Activated CD4-positive, alpha-beta T cell treated with anti-CD3 and anti-CD28 coated beads for 4 hours (primary cell): ENCODE measurements around the gene TSPO2.
"Not testable (repeated sequence)": the region's sequence is repeated elsewhere in the genome, so short reads cannot be mapped to it uniquely, and the experiment has no call there.

Experiments used
- DNase-seq, 2 donors: peaks; one replicate each; pipeline ENCODE4 v3.0.0-alpha.2; 2020

The TSPO2 gene, protein sequence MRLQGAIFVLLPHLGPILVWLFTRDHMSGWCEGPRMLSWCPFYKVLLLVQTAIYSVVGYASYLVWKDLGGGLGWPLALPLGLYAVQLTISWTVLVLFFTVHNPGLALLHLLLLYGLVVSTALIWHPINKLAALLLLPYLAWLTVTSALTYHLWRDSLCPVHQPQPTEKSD

DNA sequence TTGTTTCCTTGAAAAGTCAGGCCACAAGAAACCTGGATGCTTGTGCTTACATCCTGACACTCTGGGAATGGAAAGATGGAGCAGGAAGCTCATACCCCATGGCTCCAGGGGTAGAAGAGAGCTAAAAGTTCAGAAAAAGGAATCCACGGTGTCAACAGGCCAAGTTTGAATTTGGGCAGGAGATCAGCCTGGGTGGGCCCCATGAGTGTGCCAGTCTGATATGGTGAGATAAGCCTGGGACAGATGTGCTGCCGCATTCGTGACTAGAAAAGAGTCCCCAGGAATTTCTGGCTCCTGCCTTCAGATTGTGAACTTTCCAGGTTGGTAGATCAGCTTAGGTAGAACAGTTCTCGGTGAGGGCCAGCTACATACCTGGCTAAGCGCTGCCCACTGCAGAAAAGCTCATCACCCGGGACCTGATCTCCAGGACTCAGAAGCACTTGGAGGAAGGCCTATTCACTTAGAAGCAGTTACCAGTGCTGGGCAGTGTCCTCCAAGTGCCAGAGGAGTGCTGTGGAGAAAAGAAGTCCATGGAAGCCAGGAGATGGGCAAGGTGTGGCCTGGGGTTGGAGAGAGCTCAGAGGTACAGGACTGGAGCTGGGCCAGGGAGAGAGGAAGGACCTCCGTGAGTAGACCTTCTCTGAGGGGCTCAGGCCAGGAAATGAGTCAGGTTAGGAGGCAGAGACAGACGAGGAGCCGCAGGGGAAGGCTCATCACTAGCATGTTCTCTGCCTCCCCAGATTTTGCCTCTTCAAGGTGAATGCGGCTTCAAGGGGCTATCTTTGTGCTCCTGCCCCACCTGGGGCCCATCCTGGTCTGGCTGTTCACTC, at the start of gene TSPO2:
TSS of gene TSPO2 (plus strand) at position 242 of the 830 bp plus-strand sequence. CDS start at position 761, 519 bp downstream.
- DNase-seq, result no peak

DNA sequence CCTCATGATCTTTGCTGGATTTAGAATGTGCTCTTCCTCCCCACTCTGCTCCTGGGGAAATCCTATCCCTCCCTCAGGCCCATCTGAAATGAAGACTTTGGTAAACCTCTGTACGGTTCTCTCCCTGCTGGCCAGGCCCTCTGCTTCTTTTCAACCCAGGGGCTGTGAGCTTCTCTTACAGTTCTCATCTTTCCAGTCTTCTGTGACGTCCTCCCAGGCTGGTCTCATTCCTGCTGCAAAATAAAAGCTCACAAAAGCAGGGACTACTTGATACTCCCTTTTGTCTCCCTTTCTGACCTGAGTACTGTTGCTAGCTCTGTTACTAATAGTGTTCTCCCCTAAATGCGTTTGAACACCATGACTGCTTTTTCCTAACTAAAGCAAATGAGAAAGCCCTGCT, 49.5 kb upstream of the TSPO2 start:
- no peak for DNase-seq

DNA sequence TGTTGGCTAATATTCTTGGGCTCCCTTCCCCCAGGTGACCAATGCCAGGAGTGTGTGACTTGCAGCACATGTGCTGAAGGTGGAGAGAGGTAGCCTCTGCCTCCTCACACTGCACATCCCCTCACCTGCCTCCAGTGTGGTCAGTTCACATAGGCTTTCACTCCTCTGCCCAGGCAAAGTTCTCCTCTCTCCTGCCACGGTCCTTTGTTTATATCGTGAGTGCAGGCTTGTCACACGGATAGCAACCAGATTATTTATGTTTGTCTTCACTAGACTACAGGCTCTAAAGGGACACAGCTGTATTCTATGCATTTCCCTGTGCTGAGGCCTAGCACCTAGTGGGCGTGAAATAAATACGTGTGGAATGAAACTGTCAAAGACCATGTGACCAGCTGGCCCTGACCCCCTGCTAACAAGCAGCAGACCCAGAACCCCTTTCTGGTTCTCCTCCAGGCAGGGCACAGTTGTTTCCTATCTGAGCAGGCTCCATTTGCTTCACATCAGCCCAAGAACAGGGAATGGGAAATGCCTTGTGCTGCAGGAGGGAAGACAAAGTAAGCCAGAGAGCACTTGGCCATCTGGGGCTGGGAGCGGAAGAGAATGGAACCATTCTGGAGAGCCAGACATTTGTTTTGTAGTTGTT, 45.6 kb upstream of the TSPO2 start:
- no peak for DNase-seq

DNA sequence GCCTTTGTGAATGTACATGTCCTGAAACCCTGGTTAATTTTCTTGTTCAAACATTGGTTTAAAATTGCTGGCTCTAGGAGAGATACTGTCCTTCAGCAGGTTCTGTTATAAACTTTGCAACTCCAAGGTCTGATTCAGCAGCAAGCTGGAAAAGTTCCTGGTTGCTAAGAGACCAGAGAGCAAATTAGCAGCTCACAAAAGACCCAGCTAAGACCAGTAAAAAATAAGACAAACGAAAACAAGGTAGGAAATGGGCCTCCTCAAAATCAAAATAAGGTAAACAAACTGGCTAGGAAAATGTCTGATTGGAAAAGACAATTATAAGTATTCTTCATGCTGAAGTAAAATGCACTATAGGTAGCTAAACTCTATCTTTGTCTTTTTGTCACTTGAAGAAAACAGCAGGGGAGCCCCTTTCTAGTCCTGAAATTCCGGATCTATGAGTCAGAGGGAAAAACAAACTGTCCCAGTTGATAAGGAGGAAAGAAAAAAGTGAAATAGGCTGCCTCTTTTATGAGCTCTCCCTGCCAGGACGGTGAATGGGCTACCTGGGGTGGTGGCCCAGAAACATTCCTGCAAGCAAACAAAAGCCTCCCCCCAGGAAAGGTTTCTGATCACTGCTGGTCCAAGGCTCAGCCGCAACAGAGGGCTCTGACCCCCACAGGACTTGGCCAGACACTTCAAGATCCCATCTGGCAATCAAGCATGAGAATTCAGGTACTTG, 44.9 kb upstream of the TSPO2 start:
- no peak for DNase-seq

DNA sequence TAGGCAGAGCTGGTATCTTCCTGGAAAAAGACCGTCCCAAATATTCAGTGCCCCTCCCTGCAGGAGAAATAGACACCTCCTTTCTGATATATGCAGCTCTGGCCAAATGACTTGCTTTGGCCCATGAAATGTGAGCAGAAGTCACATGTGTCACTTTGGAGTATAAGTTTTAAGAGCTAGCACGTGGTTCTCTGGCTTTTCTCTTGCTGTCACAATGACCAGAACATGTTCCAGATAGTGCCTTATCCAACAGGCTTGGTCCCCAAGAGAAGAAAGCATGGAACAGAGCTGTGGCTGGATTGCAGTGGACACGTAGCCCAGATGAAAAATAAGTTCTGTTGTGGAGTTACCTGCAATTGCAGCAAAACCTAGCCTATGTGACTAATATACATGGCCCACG, 43.6 kb upstream of the TSPO2 start:
- DNase-seq, result no peak

DNA sequence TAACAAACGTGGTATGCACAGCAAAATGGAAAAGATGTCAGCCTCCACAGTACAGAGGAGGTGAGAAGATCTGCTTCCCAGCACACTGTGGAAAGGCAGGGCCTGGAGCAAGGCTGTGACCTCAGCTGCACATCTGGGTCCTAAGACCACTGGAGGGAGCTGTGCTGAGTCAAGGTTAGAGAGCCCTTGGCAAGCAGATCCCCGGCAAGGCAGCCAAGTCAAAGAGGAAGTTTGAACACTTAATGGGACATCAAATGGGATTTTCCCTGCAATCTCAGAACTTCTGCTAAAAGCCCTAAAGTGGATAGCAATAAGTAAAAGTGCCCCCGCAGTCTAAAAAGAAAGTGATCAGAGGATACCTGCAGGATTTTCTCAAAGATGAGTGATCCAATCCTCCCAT, 42.7 kb upstream of the TSPO2 start:
- no peak for DNase-seq

DNA sequence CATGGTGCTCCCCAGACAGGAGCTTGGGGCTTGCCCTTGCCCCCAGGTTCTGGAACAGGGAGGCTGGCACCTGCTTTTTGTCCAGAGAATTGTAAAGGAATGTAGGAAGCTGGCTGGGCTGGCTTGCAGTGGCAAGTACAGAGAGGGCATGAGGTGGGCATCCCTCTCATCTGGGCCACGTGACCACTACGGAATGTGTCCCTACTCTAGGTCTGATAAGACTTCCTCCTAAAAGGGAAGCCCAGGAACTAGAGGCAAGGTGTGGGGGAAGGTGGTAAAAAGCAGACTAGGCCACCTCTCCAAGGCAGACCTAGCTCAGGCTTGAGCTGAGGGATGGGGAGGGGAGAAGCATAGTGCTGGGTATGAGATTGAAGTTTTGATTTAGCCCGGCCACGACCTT, 42.0 kb upstream of the TSPO2 start:
- no peak for DNase-seq

DNA sequence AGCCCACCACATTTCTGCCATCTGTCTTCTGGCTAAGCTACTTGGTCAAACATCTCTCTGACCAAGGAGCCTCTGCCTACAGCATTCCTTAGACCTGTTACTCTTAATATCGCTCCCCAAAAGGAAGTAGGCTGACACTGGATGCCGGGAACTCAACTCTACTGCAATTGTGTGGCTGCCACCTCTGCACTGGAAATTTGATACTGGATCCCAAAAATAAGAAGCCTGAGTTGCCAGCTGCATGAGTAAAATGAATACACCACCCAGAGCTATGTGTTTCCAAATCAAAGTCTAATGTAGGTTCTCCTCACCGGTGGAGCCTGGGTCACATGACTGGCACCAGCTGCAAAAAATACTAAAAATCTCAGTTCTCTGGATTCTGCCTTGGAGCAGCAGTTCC, 40.1 kb upstream of the TSPO2 start:
- DNase-seq, result no peak

DNA sequence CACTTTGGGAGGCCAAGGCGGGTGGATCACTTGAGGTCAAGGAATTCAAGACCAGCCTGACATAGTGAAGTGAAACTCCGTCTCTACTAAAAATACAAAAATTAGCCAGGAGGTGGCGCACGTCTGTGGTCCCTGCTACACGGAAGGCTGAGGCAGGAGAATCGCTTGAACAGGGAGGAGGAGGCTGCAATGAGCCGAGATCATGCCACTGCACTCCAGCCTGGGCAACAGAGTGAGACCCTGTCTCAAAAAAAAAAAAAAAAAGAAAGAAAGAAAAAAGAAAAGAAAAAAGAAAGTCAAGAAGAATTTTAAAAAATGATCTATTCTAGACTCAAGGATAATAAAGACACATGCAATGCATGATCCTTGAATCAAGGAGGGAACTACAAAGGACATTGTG, 36.0 kb upstream of the TSPO2 start:
- peak; percentile 44 to 58 for DNase-seq

DNA sequence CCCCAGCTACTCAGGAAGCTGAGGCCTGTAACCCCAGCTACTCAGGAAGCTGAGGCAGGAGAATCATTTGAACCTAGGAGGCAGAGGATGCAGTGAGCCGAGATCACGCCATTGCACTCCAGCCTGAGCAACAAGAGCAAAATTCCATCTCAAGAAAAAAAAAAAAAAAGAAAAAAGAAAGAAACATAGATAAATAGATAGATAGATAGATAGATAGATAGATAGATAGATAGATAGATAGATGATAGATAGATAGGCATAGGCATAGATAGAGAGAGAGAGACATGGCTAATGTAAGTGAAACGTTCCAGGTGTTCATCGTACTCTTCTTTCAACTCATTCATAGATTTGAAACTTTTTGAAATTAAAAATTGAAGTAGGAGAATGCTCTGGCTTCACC, 35.3 kb upstream of the TSPO2 start:
- not testable (repeated sequence) for DNase-seq

DNA sequence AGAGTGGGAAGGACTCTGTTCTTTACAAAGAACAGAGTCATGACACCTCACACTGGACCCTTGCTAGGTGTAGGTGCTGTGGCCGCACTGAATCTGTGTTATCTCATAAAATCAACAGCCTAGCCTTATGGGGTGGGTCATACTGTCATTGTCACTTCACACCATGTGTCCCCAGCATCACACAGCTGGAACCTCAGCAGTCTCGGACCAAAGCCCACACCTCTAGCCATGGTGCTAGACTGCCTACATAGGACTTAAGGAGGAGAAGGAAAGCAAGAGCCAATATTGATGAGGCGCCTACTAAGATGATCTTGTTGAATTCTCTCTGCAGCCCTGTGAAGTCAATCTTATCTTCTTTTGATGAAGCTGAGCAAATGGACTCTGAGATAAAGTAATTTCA, 34.3 kb upstream of the TSPO2 start:
- no peak for DNase-seq

DNA sequence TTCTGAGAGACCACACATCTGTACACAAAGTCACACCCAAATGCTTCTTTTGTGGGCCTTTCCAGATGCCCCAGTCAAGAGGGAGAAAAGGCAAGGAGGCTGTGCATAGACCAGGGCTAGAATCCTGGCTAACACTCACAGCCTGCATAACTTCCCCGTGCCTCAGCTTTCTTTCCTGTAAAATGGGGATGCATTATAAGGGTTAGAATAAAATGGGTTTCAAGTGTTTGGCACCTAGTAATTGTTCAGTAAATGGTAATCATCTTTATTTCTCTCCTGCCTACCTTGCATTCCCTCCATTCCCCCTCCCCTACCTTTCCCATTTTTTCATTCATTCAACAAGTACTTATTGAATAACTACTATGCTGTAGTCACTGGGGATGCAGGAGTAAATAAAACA, 32.6 kb upstream of the TSPO2 start:
- no peak for DNase-seq

DNA sequence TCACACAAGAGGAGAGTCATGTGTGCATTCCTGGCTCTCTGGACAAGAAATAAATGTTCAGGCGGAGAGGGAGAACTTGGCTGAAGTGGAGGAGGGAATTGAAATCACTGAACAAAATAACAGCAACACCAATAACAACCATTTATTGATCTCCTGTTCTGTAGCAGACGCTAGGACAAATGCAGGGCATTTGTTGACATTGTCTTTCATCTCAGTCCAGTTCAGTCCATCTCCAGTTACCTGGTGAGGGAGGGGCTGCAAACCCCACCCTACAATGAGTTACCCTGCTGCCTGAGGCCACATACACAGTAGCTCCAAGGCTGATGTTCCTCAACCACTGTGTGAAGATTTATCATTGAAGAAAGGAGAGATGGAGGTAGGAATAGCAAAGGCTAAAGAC, 30.6 kb upstream of the TSPO2 start:
- DNase-seq, result no peak

DNA sequence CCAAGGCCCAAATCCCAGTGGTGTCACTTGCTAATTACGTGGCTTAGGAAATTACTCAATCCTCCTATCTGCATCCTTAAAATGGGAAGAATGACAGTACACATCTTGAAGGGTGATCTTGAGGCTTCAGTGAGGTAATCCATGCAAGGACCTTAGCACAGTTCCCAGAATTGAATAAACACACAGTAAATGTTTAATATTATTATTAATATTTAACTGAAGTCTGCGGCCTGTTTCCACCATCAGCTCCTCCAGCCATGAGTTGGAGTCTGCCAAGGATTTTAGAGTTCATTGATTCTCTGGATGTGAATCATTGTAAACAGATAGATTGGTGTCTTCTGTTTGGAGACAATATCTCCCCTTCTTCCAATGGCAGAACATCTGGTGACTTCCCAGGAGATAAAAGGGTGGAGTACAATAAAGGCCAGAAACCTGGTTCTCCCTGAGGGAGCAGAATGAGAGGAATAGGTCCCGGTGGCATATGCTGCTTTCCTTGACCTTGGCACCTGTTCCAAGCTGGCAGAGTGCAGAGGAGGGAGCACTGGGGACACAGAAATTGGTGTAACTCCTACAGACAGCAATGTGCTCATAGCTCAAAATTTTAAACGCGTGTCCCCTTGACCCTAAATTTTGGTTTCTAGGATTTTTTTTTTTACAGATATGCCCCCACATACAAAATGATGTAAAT, 28.7 kb upstream of the TSPO2 start:
- no peak for DNase-seq

DNA sequence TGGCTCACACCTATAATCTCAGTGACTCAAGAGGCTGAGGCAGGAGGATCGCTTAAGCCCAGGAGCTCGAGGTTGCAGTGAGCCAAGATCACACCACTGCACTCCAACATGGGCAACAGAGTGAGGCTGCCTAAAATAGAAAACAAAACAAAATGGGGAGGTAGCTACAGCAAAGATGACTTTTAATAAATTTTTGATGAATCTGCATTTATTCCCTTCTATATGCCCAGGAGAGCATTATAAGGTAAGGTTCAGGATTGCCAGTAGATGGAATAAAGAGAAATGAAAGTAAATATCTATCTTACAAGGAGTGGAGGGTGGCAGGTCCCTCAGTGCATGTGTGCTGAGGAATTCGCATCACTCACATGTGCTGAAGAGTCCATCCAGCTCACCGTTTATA, 27.5 kb upstream of the TSPO2 start:
- DNase-seq, result no peak

DNA sequence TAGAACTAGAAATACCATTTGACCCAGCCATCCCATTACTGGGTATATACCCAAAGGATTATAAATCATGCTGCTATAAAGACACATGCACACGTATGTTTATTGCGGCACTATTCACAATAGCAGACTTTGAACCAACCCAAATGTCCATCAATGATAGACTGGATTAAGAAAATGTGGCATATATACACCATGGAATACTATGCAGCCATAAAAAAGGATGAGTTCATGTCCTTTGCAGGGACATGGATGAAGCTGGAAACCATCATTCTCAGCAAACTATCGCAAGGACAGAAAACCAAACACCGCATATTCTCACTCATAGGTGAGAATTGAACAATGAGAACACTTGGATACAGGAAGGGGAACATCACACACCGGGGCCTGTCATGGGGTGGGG, 26.4 kb upstream of the TSPO2 start:
- DNase-seq, result not testable (repeated sequence)

DNA sequence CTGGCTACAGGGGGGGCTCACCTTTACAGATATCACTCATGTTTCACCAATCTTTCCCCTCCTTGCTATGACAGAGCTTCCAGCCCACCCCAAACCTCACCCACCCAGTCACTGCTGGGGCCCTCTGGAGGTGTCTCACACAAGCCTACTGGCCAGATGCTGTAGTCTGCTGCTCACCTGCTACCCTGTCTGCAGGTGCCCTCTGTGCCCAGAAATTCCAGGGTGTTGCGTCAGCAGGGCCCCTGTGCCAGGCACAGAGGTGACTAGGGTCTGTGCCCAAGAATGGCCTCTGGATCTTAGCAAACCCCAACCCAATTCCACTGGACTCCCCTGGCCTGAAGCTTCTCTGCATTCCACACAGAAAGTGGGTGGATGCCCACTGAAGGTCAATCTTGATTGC, 24.6 kb upstream of the TSPO2 start:
- DNase-seq, result no peak

DNA sequence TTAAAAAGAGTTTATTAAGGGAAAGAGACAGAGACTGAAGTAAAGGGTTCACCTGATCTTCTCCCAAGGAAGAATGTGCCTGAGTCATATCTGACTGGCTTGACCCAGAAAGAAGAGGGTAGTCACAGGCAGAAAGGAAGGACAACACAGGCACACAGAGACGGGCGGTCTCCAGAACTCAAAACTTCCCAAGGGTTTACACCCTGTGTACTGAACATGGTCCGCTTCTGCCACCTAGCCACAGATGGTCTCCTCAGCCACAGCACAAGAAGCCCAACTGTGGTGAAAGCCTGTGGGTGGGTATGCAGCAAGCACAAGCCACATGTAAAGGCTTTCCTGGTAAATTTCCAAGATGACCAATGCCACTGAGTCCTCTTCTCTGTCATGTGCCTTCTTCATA, 20.4 kb upstream of the TSPO2 start:
- no peak for DNase-seq

DNA sequence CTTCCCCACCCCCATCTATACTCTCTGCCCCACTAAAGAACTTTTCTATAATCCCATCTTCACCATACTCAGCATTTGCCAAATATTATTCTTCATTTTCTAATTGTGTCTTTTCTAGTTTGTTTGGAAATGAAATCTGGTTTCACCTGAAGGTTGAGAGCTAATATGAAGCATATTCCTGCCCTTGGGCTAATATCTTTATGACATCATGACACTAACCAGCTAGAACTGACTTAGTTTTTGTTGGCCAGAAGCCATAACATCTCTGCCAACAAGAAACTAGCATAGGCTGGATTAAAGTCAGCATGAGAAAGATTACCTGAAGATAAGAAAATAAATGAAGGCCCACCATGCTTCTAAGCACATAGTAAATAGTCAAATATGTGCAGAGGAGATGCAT, 20.0 kb upstream of the TSPO2 start:
- no peak for DNase-seq

DNA sequence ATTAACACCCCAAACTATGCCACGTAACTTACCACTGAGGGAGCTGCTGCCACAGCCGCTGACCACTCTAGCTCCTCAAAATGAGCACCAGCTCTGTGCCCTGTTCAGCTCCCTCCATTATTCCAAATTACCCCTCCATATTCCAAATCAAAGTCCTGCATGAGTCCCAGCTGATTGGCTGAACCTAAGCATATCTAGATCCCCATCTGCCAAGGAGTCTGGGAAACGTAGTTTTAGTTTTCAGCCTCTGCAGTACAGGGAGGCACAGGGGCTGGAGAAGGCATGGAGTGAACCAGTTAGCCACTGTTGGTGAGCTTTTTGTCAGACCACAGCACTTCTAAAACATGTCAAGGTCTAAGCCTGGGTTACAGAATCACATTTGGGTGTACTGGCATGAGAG, 19.2 kb upstream of the TSPO2 start:
- DNase-seq, result no peak

DNA sequence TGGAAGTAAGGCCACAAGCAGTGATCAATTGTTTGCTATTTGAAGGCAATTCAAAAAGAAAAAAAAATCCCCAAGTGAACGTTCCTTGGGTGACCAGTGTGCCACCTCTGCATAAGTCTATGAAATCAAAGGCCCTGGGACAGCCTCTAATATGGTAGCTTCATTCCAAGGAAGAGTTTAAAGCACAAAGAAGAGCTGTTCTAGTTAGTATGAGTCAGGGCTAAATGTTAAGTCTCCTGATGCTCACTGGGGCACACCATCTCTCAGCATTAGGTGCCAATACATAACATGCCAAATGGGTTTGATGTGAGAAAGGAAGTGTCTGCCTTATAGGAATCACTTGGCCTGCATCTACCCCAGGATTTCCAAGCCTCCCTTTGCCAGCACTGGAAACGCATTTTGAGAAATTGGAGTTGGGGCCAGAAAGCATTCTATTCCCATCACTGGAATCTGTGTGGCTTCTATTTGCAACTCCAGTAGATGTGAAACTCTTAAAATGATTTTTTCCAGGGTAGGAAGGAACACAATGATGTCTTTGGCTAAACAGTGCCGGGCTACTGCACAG, 16.2 kb upstream of the TSPO2 start:
- no peak for DNase-seq

DNA sequence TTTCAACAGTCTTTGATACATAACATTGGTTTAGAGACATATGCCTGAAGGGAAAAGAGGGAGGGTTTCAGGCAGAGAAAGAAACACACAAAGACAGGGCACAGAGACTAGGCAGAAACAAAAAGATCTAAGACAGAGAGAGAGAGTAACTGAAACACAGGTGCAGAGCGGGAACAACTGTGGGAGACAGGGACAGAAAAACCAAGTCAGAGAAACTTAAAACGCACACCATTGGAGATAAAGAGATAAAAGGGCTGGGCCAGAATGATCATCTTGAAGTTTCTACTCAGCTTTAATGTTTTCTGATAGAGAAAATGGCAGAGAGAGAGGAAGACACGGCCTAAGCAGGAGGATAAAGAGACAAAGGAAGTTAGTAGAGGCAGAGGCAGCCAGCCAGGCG, 15.0 kb upstream of the TSPO2 start:
- no peak for DNase-seq
